GM18507 (cell line): Measurements from ENCODE around the gene CLCN7.
"Not testable (repeated sequence)": the region's sequence is repeated elsewhere in the genome, so short reads cannot be mapped to it uniquely, and the experiment has no call there.

Experiments used
- DNase-seq: peaks from one replicate; pipeline ENCODE4 v3.0.0; 2011; ENCODE audit warnings: low read depth; ENCODE audit not compliant: insufficient read length; ENCODE audit errors: extremely low spot score
- FAIRE-seq: peaks from 2 replicates; lab custom pipeline; 2011; peaks lifted over from hg19 to GRCh38; lab: Jason Lieb, UNC

The CLCN7 gene

GRCh38 chr16:1450218-1450617 lies 24.6 kb downstream of the CLCN7 start:
- FAIRE-seq (no peak), DNase-seq (no peak)

- DNase-seq: no peak
- no peak for FAIRE-seq
These were observed 25.5 kb downstream of the CLCN7 start for GRCh38 chr16:1449201-1449788.

DNA sequence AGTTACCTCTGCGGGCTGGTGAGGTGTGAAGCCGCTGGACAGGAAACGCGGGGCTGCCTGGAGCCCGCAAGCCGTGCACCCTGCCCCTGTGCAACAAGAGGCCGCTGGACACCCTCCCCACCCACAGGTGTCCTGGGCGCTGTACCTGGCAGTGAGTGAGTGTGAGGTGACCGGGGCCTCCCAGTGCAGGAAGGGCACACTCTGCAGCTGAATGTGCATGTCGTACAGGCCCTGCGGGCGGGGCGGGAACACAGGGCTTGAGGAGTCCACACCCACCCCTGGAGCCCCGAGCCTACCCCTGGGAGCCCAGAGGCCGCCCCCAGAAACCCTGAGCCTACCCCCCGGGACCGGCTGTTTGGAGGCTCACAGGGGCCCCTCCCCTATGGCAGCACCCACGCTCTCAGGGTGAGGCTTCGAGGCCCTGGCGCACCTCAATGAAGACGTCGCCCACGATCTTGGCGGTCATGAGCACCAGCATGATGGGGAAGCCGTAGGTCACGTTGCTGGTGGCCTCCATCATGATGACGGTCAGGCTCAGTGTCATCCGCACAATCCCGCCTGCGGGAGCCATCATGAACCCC lies 26.2 kb downstream of the CLCN7 start:
- FAIRE-seq: no peak
- no peak for DNase-seq

GRCh38 chr16:1447965-1448364 lies 26.9 kb downstream of the CLCN7 start:
- no peak for FAIRE-seq
- DNase-seq: no peak

GRCh38 chr16:1446296-1447080 lies 28.3 kb downstream of the CLCN7 start:
- DNase-seq (no peak), FAIRE-seq (no peak)

GRCh38 chr16:1445518-1446203 lies 29.2 kb downstream of the CLCN7 start:
- no peak for DNase-seq
- FAIRE-seq: no peak

DNA sequence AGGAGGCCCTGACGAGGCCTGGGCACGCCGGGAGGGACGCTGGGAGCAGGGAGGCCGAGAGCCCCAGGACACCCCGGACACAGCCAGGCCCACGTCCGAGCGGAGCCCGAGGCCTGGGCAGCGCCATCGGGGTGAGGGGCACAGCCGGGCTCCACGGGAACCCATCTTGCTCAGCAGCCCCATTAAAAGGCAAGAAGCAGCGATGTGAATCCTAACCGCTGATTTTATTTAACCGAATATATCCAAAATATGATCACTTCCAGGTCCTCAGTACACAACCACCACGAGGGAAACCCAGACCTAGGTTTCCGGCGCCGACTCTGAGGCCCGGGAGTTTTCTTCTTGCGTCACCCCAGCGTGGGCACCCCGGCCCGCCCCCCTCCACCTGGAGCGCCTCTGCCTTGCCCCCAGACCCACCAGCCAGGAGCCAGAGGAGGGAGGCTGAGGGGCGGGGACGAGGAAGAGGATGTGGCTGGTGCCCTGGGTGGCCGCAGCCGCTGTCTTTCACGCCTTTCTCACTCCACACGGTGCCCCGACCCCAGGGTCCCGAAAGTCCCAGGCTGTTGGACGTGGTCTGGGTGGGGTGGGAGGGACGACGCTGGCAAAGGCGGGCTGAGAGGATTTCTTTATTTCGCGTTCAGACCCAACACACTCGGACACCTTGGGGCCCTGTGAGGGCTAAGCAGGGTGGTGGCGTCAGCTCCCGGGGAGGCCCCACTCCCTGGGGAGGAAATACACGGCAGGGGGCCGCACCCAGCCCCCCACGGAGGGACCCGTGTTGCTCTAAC lies 29.9 kb downstream of the CLCN7 start:
- DNase-seq: no peak
- FAIRE-seq: no peak

GRCh38 chr16:1443980-1444729 lies 30.7 kb downstream of the CLCN7 start, which contains the start of gene CCDC154:
TSS of gene CCDC154 (minus strand) at chr16:1444556. CDS start at chr16:1444322, 234 bp downstream.
- DNase-seq: no peak
- FAIRE-seq: no peak

GRCh38 chr16:1443403-1443973 lies 31.3 kb downstream of the CLCN7 start:
- FAIRE-seq: no peak
- DNase-seq: no peak

- no peak for DNase-seq
- FAIRE-seq: no peak
These were observed 32.1 kb downstream of the CLCN7 start for GRCh38 chr16:1442697-1443096.

DNA sequence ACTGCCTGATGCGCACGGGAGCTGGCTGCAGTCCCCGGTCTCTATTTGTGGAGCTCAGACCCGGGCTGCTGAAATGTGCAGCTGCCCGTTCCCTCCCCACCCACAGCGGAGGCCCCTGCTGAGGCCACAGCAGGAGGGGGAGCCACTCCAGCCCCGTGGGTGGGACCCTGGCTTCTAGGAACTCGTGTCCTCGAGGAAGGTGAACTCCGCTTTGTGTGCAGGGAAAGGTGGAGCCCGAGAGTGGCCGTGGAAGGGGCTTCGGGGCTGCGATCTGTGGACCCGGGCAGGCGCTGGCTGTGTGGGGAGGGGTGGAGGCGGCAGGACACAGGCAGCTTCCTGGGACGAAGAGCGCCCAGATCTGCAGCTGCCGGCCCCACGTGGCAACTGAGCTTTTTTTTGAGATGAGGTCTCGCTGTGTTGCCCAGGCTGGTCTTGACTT lies 33.4 kb downstream of the CLCN7 start:
- FAIRE-seq: no peak
- no peak for DNase-seq

DNA sequence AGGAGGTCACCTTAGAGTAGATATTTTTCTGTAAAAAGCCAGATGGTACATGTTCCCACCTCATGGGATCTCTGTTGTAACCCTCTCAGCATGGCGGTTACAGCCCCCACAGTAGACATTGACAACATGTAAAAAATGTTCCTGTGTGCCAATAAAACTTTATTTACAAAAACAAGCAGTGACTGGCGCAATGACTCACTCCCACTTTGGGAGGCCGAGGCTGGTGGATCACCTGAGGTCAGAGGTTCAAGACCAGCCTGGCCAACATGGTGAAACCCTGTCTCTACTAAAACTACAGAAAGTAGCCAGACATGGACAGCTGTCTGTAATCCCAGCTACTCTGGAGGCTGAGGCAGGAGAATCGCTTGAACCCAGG lies 35.1 kb downstream of the CLCN7 start:
- DNase-seq, FAIRE-seq: not testable (repeated sequence)

DNA sequence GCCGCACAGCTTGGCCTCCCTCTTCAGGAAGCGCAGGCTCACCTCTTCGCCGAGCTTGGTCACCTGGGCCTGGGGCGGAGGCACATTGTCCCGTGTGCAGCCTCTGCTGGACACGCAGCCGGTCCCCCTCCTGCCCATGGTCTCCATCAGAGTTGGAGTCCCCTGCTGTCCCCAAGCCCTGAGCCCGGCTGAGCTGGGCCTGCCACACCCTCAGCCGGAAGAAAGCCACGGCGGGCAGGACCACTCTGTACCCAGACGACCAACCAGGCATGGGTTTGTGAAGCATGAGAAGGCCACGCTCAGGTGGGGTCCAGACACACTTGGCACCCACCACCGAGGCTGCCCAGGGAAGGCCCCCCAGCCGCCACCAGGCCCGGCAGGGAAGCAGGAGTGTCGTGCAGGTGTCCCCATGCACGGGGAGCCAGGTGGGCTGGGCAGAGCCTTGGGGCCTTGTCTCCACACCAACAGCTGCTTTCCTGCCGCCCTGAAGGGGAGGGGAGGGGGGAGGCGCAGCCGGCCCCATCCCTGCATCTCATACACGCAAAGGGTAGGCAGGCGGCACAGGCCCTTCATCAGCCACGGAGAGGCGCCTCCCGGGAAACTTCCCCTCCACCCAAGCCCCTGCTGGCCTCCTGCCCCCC lies 35.6 kb downstream of the CLCN7 start:
- DNase-seq: no peak
- no peak for FAIRE-seq

GRCh38 chr16:1438229-1439057 lies 36.4 kb downstream of the CLCN7 start:
- FAIRE-seq: no peak
- no peak for DNase-seq

GRCh38 chr16:1437606-1438005 lies 37.2 kb downstream of the CLCN7 start:
- FAIRE-seq (no peak), DNase-seq (no peak)

DNA sequence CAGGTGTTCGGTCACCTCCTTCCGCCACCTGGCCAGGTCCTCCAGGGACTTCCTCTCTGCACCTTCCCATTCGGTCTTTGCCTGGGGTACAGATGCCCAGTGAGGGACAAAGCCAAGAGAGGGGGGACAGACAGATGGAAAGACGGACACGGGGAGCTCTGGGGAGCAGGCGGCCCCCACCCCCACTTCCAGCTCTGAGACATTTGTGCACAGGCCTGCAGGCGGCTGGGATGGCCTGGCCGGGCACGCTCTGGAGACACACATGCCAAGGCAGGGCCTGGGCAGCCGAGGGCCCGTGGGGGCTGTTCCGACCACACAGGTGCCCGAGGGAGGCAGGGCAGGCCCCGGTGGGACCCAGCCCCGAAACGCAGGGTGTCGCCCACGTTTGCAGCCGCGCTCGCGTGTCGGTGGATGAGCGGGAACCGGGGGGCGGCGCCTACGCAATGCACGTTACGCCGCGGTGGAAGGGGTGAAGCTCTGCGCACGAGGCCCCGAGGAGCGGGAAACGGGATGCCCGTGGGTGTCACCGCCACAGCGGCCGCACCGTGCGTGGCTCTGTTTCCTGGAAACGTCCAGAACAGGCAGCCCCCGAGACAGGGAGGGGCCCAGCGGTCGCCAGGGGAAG lies 38.0 kb downstream of the CLCN7 start:
- DNase-seq (no peak), FAIRE-seq (no peak)
